HG03175 (cell line): ENCODE results near the gene FGF9.

ENCODE experiments used
- ATAC-seq: cut with Tn5 transposase; IDR thresholded peaks from one replicate; pipeline ENCODE4 v1.9.1; 2021; ENCODE audit warnings: mild to moderate bottlenecking, moderate library complexity; ENCODE audit not compliant: unreplicated experiment

FGF9 gene

DNA sequence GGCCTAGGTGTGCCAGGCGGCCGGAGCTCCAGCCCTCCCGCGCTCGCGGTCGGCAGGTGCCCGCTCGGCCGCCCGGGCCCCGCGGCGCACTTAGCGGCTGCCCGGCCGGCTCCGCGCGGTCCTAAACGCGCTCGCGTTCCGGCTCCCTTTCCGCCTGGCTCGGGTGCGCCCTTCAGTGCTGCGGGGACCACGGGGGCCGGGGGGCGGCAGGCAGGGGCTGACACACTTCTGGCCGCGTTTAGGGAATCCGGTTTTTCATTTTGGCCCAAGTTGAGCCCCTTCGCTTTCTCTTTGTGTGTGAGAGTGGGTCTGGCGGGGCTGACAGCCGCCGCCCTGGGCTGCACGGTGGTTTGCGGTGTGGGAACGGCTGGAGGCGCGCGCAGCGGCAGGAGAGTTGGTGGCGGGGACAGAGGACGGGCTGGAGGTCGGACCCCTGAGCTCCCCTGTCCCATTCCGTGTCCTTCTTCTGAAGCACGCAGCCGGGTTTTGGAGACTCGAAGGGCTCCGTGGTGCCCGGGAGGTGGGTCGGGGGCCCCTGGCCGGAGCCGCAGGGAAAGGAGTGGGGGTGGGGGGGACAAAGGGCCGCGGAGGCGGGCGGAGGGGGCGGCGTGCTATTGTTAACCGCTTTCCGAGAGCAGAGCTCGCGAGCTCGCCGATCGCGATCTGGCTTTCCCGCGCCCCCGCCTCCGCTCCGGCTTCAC lies 3.1 kb downstream of the FGF9 start:
- peak; percentile 25 for ATAC-seq

DNA sequence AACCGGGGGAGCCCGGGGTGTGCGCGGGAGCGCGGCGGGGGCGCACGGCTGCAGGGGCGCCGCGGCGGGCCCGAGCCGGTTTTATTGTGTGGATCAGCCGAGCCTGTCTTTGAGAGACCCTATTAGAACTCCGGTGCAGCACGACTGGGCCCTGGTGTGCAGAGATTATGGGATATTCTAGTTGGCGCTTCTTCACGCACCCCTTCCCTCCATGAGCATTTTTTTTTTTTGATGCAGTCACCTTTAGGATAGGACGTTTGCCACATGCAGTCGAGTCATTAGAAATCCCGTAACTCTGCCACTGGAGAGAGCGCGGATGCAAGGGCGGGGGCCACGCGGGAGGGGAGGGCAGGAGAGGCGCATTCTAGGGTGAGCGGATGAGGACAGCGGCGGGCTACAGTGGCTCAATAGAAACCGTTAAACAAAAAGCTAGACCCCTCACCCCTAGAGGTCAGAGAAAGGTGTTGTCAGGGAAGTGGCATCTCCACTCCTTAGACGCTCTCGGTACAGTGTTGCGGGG lies 3.7 kb downstream of the FGF9 start:
- no peak for ATAC-seq

DNA sequence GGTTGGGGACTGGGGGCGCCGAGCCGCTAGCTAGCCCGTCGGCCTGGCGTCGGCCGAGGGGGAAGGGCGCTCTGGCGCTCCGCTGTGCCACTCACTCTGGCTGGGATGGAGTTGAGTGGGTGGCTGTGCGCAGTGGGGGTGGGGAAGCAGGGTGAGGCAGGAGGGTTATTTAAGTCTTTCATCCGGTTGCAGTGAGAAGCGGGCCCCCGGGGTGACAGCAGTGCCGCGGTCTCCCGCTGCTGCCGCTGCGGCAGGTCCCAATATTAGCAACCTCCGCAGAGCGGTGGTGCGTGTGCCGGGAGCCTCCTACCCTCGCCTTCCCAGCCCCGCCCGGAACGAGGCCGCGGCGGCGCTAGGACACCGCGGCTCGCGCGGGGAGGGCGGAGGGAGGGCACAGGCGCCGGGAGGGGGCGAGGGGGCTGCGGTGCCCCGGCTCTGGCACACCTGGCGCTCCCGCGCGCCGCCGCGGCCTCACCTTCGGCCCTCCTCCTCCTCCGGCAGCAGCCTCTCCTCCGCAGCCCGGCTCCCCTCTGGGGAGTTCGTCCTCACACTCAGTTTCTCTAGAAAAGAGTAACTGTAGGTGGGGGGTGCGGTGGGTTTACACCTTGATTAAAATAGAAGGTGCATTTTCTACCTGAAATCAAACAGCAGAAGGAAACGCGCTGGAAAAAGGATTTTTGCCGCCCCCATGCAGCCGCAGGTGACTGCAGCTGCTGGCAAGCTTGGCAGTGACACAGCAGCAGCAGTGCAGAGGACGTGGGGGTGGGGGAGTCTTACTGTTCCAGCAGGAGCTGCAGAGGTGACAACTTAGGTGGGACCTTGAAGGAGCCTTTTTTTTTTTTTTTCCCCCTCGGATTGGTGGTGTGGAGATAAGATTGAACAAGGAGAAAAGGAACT lies 4.5 kb downstream of the FGF9 start:
- ATAC-seq: no peak

- no peak for ATAC-seq
Observed at GRCh38 chr13:21676611-21677021, 5.7 kb downstream of the FGF9 start.

- ATAC-seq: no peak
Observed at GRCh38 chr13:21677075-21677623, 6.3 kb downstream of the FGF9 start.

- ATAC-seq: no peak
Observed at GRCh38 chr13:21683034-21683733, 12.3 kb downstream of the FGF9 start.

DNA sequence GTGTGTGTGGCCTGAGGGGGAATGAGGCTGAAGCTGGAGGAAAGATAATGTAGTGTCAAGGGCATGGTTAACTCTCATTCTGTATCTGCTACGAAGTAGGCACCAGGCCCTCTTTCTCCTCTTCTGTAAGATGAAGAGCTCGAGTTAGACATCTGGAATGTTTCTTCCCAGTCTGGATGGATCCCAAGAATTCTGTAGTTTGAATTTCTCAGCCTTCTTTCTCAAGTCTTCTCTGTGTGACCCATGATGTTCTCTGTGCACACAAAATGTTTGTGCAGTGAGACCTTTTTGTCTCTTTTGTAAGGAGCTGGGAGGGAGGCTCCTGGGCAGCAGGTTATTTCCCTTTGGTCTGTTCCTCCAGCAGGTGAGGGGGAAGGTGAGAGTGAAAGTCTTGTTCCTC lies 13.7 kb downstream of the FGF9 start:
- ATAC-seq: no peak

DNA sequence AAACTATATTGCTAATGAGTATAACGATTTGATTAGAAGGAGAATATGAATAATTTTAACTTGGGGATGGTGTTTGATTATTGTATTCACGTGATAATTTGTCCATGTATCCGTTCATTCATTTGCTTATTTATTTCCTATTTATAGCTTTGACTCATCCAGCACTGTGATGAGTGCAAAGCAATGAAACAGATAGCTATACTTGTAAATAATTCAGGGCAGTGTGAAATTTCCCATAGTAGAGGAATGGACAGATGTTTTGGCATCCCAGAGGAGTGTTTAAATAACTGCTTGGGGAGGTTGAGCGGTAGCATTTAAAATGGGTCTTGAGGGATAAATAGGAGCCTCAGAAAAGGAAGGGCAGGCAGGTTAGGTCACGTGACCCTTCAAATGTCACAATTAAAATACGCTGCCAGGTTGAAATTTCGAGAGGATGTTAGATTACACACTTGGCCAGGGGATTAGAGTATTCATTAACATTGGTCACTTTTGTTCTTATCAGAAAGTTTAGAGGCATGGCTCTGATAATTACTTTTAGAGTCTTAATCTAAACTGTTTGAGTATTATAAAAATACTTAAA lies 14.7 kb downstream of the FGF9 start:
- no peak for ATAC-seq

DNA sequence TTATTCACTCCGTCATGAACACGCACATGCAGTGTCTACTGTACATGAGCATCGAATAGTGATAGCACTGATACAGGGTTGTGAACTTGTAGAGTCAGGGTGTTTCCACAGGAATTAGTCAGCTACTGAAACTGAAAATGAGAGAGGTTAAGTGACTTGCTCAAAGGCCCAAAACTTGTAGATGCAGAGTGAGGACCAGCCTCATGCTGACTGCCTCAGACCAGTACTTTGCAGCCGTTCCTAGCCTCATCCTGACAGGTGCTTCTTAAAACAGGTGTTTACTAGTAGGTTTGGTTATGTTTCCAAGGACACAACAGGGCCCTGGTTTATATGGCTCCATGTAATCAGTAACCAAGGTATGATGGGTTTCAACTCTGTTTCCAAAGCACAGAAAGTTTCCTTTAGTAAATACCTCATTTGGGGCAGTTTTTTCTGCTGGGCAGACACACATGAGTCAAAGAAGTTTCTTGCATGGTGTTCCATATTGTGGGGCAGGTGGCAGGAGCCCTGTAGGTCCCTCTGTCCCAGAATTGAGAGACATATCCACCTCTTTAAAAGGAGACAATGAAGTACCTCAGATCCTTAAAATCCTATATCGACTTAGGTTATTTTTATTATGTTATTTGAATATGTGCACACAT lies 16.0 kb downstream of the FGF9 start:
- ATAC-seq: peak; percentile 93

GRCh38 chr13:21688056-21688455 lies 17.2 kb downstream of the FGF9 start:
- no peak for ATAC-seq

DNA sequence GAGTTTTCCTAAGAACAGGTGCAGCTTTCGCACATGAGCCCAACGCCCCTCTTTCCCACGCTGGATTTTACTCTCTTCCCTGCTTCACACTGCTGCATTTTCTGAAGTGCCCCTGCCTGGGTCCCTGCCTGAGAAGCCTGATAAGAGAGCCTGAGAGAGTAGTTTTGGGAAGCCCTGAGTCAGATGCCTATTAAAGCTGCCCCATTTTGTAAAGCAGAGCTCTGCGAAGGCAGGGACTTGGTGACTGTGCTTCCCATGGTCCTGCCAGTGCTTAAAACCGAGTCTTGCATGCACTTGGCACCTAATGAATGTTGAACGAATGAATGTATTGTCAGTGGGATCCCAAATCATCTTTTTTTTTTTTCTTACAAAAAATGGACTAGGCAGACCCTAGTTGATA lies 18.2 kb downstream of the FGF9 start:
- ATAC-seq: no peak

- ATAC-seq: no peak
Observed at GRCh38 chr13:21690955-21691354, 20.1 kb downstream of the FGF9 start.

GRCh38 chr13:21691500-21691899 lies 20.6 kb downstream of the FGF9 start:
- ATAC-seq: no peak

- ATAC-seq: no peak
Observed at GRCh38 chr13:21691928-21692327, 21.1 kb downstream of the FGF9 start.

- no peak for ATAC-seq
Observed at GRCh38 chr13:21694831-21695230, 24.0 kb downstream of the FGF9 start.

DNA sequence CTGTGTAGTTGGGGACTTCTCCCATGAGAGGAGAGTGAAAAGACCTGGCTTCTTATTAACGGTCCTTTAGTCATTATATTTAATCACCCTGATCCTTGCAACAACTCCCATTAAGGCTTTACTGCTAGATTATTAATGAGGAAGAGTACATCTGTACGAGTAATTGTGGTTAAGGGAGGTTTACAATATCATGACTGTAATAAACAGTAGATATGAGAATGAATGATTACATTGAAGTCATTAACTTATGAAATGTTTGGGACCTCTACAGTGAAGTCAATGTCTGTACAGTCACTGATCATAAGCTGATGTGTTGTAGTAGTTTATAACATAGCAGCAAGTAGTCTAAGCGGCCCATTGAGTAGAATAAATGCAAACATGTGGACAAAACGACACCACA lies 24.7 kb downstream of the FGF9 start:
- no peak for ATAC-seq

- ATAC-seq: no peak
Observed at GRCh38 chr13:21696865-21697448, 26.1 kb downstream of the FGF9 start.

DNA sequence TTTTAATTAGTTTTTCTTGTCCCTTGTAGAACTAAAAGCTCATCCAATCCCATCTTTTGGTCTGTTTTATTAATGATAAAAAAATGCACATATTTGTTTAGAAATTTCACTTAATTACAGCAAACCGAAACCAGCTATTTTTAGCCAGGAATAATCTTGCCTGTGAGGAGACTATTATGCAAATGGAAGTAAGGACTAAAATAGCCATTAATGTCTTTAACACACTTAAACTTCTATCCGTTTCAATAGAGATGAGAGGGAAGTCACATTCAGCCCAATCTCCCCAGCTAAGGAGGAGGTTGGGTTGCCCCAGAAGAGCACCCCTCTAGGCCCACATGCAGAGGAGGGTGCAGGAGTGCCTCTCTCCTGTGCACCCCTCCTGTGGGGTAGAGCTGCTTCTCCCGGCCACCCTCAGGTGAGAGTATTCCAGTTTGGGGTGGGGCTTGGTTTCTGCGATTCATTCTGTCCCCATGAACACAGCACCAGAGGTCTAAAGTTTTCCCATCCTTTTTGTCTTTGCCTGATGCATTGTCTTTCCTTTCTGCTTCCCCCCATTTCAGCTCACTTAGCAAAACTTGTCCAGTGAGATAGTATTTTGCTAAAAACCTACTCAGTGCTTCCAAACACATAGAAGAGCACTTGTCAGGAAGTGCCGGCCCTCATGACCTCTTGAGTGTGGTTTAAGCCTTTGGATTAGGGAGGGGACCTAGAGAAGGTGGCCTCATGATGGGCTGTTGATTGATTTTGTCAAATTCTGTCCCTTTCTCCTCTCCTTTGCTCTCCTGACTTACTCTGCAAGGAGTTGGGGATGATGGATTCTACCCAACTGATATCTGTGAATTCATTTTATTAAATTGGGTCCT lies 28.2 kb downstream of the FGF9 start:
- no peak for ATAC-seq

- ATAC-seq: no peak
Observed at GRCh38 chr13:21701460-21701859, 30.6 kb downstream of the FGF9 start.
